Dedifferentiated amniotic fluid mesenchymal stem cell (primary cell): ENCODE measurements around the gene ZNF362.
"Not testable (repeated sequence)": the region's sequence is repeated elsewhere in the genome, so short reads cannot be mapped to it uniquely, and the experiment has no call there.

Experiments
- DNase-seq: peaks from one replicate; pipeline ENCODE4 v3.0.0-alpha.2; 2016; ENCODE audit errors: extremely low spot score

Gene ZNF362

GRCh38 chr1:33256471-33257206 lies at the start of gene ZNF362:
Gene ZNF362, plus strand, starts transcription at chr1:33256492. Its CDS starts 14,083 bp downstream, at chr1:33270575.
- peak; percentile 54 for DNase-seq

GRCh38 chr1:33211972-33212371 lies 44.3 kb upstream of the ZNF362 start:
- no peak for DNase-seq

- no peak for DNase-seq
Observed at GRCh38 chr1:33219886-33220661, 36.2 kb upstream of the ZNF362 start.

GRCh38 chr1:33220676-33221384 lies 35.5 kb upstream of the ZNF362 start:
- peak; percentile 45 for DNase-seq

- DNase-seq, result no peak
Observed at GRCh38 chr1:33221385-33221758, 34.9 kb upstream of the ZNF362 start.

- DNase-seq, result no peak
Observed at GRCh38 chr1:33222381-33222780, 33.9 kb upstream of the ZNF362 start.

- no peak for DNase-seq
Observed at GRCh38 chr1:33224166-33224707, 32.1 kb upstream of the ZNF362 start.

- DNase-seq, result no peak
Observed at GRCh38 chr1:33225586-33225985, 30.7 kb upstream of the ZNF362 start.

- DNase-seq, result peak; percentile 94
Observed at GRCh38 chr1:33228935-33229487, 27.3 kb upstream of the ZNF362 start.

GRCh38 chr1:33231166-33231565 lies 25.1 kb upstream of the ZNF362 start:
- no peak for DNase-seq

- DNase-seq, result no peak
Observed at GRCh38 chr1:33232716-33233115, 23.6 kb upstream of the ZNF362 start.

GRCh38 chr1:33234131-33234530 lies 22.2 kb upstream of the ZNF362 start:
- DNase-seq, result no peak

- no peak for DNase-seq
Observed at GRCh38 chr1:33234588-33234990, 21.7 kb upstream of the ZNF362 start.

- DNase-seq, result no peak
Observed at GRCh38 chr1:33235521-33235920, 20.8 kb upstream of the ZNF362 start.

- DNase-seq, result no peak
Observed at GRCh38 chr1:33236498-33236897, 19.8 kb upstream of the ZNF362 start.

- DNase-seq, result no peak
Observed at GRCh38 chr1:33237579-33237978, 18.7 kb upstream of the ZNF362 start.

- not testable (repeated sequence) for DNase-seq
Observed at GRCh38 chr1:33238194-33238724, 18.0 kb upstream of the ZNF362 start.

GRCh38 chr1:33239410-33239809 lies 16.9 kb upstream of the ZNF362 start:
- DNase-seq, result not testable (repeated sequence)

- DNase-seq, result no peak
Observed at GRCh38 chr1:33241866-33242265, 14.4 kb upstream of the ZNF362 start.

- no peak for DNase-seq
Observed at GRCh38 chr1:33242652-33243051, 13.6 kb upstream of the ZNF362 start.

- DNase-seq, result peak; percentile 17
Observed at GRCh38 chr1:33244143-33244808, 12.0 kb upstream of the ZNF362 start.
